H9 (cell line): ENCODE measurements around the gene PLXNA4. TPM values are rescaled to one million over a fixed set of nuclear protein-coding genes. Genes with fewer than 3 reads are reported as not detected.

Source experiments
- DNase-seq: peaks from one replicate; pipeline ENCODE4 v3.0.0-alpha.2; 2017
- H2AFZ ChIP-seq: one replicate; pipeline ENCODE4 v1.6.1; 2013; ENCODE audit warnings: mild to moderate bottlenecking, low read length, control low read depth, moderate library complexity
- H2AK5ac ChIP-seq: 2 replicates; pipeline ENCODE4 v1.6.1; 2013; ENCODE audit warnings: low read length, control low read depth, mixed read lengths; ENCODE audit not compliant: insufficient read length
- H2BK120ac ChIP-seq: one replicate; pipeline ENCODE4 v1.6.1; 2013; ENCODE audit warnings: low read depth, mild to moderate bottlenecking, low read length, control low read depth, inconsistent platforms; ENCODE audit not compliant: poor library complexity, severe bottlenecking
- H2BK12ac ChIP-seq: 2 replicates; pipeline ENCODE4 v1.6.1; 2013; ENCODE audit warnings: low read length, control low read depth, mixed read lengths, low read depth; ENCODE audit not compliant: insufficient read length
- H2BK15ac ChIP-seq: 2 replicates; pipeline ENCODE4 v1.6.1; 2013; ENCODE audit warnings: low read depth, low read length, control low read depth
- H2BK20ac ChIP-seq: one replicate; pipeline ENCODE4 v1.6.1; 2013; ENCODE audit warnings: low read depth, mild to moderate bottlenecking, low read length, control low read depth, inconsistent platforms; ENCODE audit not compliant: poor library complexity, severe bottlenecking
- H2BK5ac ChIP-seq: 2 replicates; pipeline ENCODE4 v1.6.1; 2013; ENCODE audit warnings: low read length, control low read depth, mixed read lengths; ENCODE audit not compliant: insufficient read length
- H3K14ac ChIP-seq: 2 replicates; pipeline ENCODE4 v1.6.1; 2013; ENCODE audit warnings: low read length, control low read depth; ENCODE audit not compliant: insufficient read depth
- H3K18ac ChIP-seq: 2 replicates; pipeline ENCODE4 v1.6.1; 2013; ENCODE audit warnings: low read depth, mild to moderate bottlenecking, mixed read lengths, low read length, control low read depth; ENCODE audit not compliant: insufficient read length
- H3K23ac ChIP-seq: 2 replicates; pipeline ENCODE4 v1.6.1; 2013; ENCODE audit warnings: low read length, control low read depth, mixed read lengths, low read depth; ENCODE audit not compliant: insufficient read length
- H3K23me2 ChIP-seq: 2 replicates; pipeline ENCODE4 v1.6.1; 2013; ENCODE audit warnings: low read depth, mild to moderate bottlenecking, mixed read lengths, low read length, control low read depth; ENCODE audit not compliant: insufficient read length, poor library complexity, severe bottlenecking
- H3K27ac ChIP-seq: 2 replicates; pipeline ENCODE4 v1.5.1; 2013; ENCODE audit warnings: low read length, control low read depth, mixed read lengths, low read depth; ENCODE audit not compliant: insufficient read length
- H3K27me3 ChIP-seq: 2 replicates; pipeline ENCODE4 v1.6.1; 2013; ENCODE audit warnings: low read length, control low read depth, inconsistent platforms; ENCODE audit not compliant: insufficient read depth
- H3K4ac ChIP-seq: 2 replicates; pipeline ENCODE4 v1.6.1; 2013; ENCODE audit warnings: low read depth, mild to moderate bottlenecking, control low read depth, inconsistent platforms, low read length, moderate library complexity
- H3K4me1 ChIP-seq: 2 replicates; pipeline ENCODE4 v1.6.1; 2013; ENCODE audit warnings: low read length, control low read depth, inconsistent platforms; ENCODE audit not compliant: insufficient read depth
- H3K4me2 ChIP-seq: 2 replicates; pipeline ENCODE4 v1.6.1; 2013; ENCODE audit warnings: low read length, control low read depth, mixed read lengths; ENCODE audit not compliant: insufficient read length, insufficient read depth
- H3K56ac ChIP-seq: 2 replicates; pipeline ENCODE4 v1.6.1; 2013; ENCODE audit warnings: low read depth, mild to moderate bottlenecking, mixed read lengths, low read length, control low read depth; ENCODE audit not compliant: insufficient read length
- H3K79me1 ChIP-seq: 2 replicates; pipeline ENCODE4 v1.6.1; 2013; ENCODE audit warnings: low read depth, mild to moderate bottlenecking, moderate library complexity, low read length, control low read depth, inconsistent platforms; ENCODE audit not compliant: insufficient read depth, poor library complexity, severe bottlenecking
- H3K79me2 ChIP-seq: 2 replicates; pipeline ENCODE4 v1.6.1; 2013; ENCODE audit warnings: low read length, control low read depth, inconsistent platforms; ENCODE audit not compliant: insufficient read depth
- H3K9ac ChIP-seq: 2 replicates; pipeline ENCODE4 v1.6.1; 2013; ENCODE audit warnings: low read length, control low read depth, mixed read lengths; ENCODE audit not compliant: insufficient read length; ENCODE audit errors: extremely low read depth
- H3K9me3 ChIP-seq: one replicate; pipeline ENCODE4 v1.6.1; 2013; ENCODE audit warnings: low read depth, low read length, inconsistent platforms; ENCODE audit not compliant: control insufficient read depth
- H3T11ph ChIP-seq: one replicate; pipeline ENCODE4 v1.6.1; 2013; ENCODE audit warnings: mild to moderate bottlenecking, low read length, control low read depth, inconsistent platforms
- H4K20me1 ChIP-seq: one replicate; pipeline ENCODE4 v1.6.1; 2013; ENCODE audit not compliant: control insufficient read depth, insufficient read length, insufficient read depth
- H4K5ac ChIP-seq: 2 replicates; pipeline ENCODE4 v1.6.1; 2013; ENCODE audit warnings: low read depth, mild to moderate bottlenecking, mixed read lengths, low read length, control low read depth; ENCODE audit not compliant: insufficient read length
- H4K8ac ChIP-seq: replicated peaks from 2 replicates; pipeline ENCODE4 v1.6.1; 2013; ENCODE audit warnings: low read length, control low read depth, mixed read lengths, low read depth; ENCODE audit not compliant: insufficient read length
- H4K91ac ChIP-seq: 2 replicates; pipeline ENCODE4 v1.6.1; 2013; ENCODE audit warnings: low read depth, mild to moderate bottlenecking, moderate library complexity, mixed read lengths, low read length, control low read depth; ENCODE audit not compliant: insufficient read length
- H3K27ac Mint-ChIP-seq, 3 experiments: 2 replicates in 2 of 3; 3 replicates in 1 of 3; pipeline ENCODE4 v1.8.0; 2020 to 2021; ENCODE audit warnings: mixed read lengths in 3 of 3, mild to moderate bottlenecking in 1 of 3, moderate library complexity in 1 of 3
- H3K27me3 Mint-ChIP-seq: 2 replicates; pipeline ENCODE4 v1.8.0; 2021; ENCODE audit warnings: low read depth, mild to moderate bottlenecking, moderate library complexity, mixed read lengths
- H3K36me3 Mint-ChIP-seq, 3 experiments: 2 replicates in 2 of 3; 3 replicates in 1 of 3; pipeline ENCODE4 v1.8.0; 2020 to 2021; ENCODE audit warnings: low read depth in 3 of 3, mixed read lengths in 3 of 3; ENCODE audit not compliant: insufficient read depth in 1 of 3
- H3K4me1 Mint-ChIP-seq, 2 experiments: 2 replicates each; pipeline ENCODE4 v1.8.0; 2020; ENCODE audit warnings: mixed read lengths in 2 of 2
- H3K4me3 Mint-ChIP-seq, 2 experiments: 2 replicates in 1 of 2; 3 replicates in 1 of 2; pipeline ENCODE4 v1.8.0; 2020 to 2021; ENCODE audit warnings: mild to moderate bottlenecking in 2 of 2, mixed read lengths in 2 of 2, moderate library complexity in 1 of 2
- H3K9me3 Mint-ChIP-seq, 2 experiments: 2 replicates in 1 of 2; 3 replicates in 1 of 2; pipeline ENCODE4 v1.8.0; 2020; ENCODE audit warnings: mild to moderate bottlenecking in 2 of 2, mixed read lengths in 2 of 2, moderate library complexity in 1 of 2
- CTCF ChIP-seq: fragments of 200-600 bp; sonication (generic); conservative IDR thresholded peaks from 3 replicates; pipeline ENCODE4 v1.8.0; 2021; ENCODE audit warnings: antibody characterized with exemption, mild to moderate bottlenecking
- WGBS: extraction: QIAGEN DNeasy Blood & Tissue Kit; methylation state at CpG from one replicate; pipeline ENCODE4 v1.1.7; 2013; ENCODE audit warnings: missing lambda C conversion rate, low lambda C conversion rate, mixed read lengths; ENCODE audit not compliant: insufficient read length; ENCODE audit errors: extremely low coverage; 5-methylcytosine and 5-hydroxymethylcytosine counted together
- total RNA-seq: library from RNA; stranded (reverse); gene quantifications from 2 replicates; pipeline ENCODE4 v1.2.1, GENCODE V29; 2021

The PLXNA4 gene
- total RNA-seq, 1 experiment from 2014 or later = 0.35 TPM

- H3K36me3 Mint-ChIP-seq = peaks cover 8 to 17% (median 10%) of the 10 kb centered on the region in 3 experiments
- H3K4me2 ChIP-seq = no peak overlapping the region
- H3K23ac ChIP-seq = no peak overlapping the region
- H3K79me1 ChIP-seq = no peaks in the 10 kb centered on the region
- peak overlapping the region in 2 of 3 experiments; percentile 63 to 81; a peak in 2 of 7 replicates for H3K27ac Mint-ChIP-seq
- DNase-seq = no peak
- H3K27me3 Mint-ChIP-seq = peaks cover 17% of the 10 kb centered on the region; the same call in 1 of the 2 replicates
- no peaks in the 10 kb centered on the region for H3K23me2 ChIP-seq
- H3K79me2 ChIP-seq = no peaks in the 10 kb centered on the region
- H3K9me3 ChIP-seq = no peaks in the 10 kb centered on the region
- H3K4me3 Mint-ChIP-seq = no peak overlapping the region
- no CpG with 5 or more reads among the region's 6 CpGs for WGBS
- H2AFZ ChIP-seq = no peak overlapping the region
- no peak overlapping the region for H3T11ph ChIP-seq
- no peak overlapping the region for H2BK15ac ChIP-seq
- H2AK5ac ChIP-seq = no peak overlapping the region
- no peak overlapping the region for H3K27ac ChIP-seq
- no peak overlapping the region for H3K18ac ChIP-seq
- H3K27me3 ChIP-seq = no peaks in the 10 kb centered on the region
- H3K56ac ChIP-seq = no peak overlapping the region
- no peak overlapping the region for H4K91ac ChIP-seq
- H3K4ac ChIP-seq = no peak overlapping the region
- H4K20me1 ChIP-seq = no peaks in the 10 kb centered on the region
- no peak overlapping the region for H3K9ac ChIP-seq
- no peak overlapping the region for H4K5ac ChIP-seq
- peaks cover 54 to 62% of the 10 kb centered on the region in 2 experiments for H3K4me1 Mint-ChIP-seq
- peaks cover 13% of the 10 kb centered on the region for H3K4me1 ChIP-seq
- TF ChIP-seq CTCF = no peak
- H2BK12ac ChIP-seq = no peak overlapping the region
- H2BK20ac ChIP-seq = no peak overlapping the region
- no peak overlapping the region for H2BK5ac ChIP-seq
- peaks cover 13 to 16% of the 10 kb centered on the region in 2 experiments for H3K9me3 Mint-ChIP-seq
- no peak overlapping the region for H4K8ac ChIP-seq
- no peak overlapping the region for H3K14ac ChIP-seq
- H2BK120ac ChIP-seq = no peak overlapping the region
Measured at GRCh38 chr7:132187391-132187790, 388.9 kb downstream of the PLXNA4 start.
